A549 treated with AZD2906 at 1 μM for 4 hours (cell line): ENCODE data around the gene FICD. TPM values are rescaled to one million over a fixed set of nuclear protein-coding genes. Genes with fewer than 3 reads are reported as not detected.

Source experiments
- total RNA-seq: library from RNA; stranded (reverse); fragments of 200-300 nt; extraction: Qiagen RNA extraction; gene quantifications from 5 replicates; pipeline ENCODE4 v1.2.3, GENCODE V29; 2022

The FICD gene
- 2.8 to 3.1 TPM (median 3.1 TPM) in 5 replicates for total RNA-seq

DNA sequence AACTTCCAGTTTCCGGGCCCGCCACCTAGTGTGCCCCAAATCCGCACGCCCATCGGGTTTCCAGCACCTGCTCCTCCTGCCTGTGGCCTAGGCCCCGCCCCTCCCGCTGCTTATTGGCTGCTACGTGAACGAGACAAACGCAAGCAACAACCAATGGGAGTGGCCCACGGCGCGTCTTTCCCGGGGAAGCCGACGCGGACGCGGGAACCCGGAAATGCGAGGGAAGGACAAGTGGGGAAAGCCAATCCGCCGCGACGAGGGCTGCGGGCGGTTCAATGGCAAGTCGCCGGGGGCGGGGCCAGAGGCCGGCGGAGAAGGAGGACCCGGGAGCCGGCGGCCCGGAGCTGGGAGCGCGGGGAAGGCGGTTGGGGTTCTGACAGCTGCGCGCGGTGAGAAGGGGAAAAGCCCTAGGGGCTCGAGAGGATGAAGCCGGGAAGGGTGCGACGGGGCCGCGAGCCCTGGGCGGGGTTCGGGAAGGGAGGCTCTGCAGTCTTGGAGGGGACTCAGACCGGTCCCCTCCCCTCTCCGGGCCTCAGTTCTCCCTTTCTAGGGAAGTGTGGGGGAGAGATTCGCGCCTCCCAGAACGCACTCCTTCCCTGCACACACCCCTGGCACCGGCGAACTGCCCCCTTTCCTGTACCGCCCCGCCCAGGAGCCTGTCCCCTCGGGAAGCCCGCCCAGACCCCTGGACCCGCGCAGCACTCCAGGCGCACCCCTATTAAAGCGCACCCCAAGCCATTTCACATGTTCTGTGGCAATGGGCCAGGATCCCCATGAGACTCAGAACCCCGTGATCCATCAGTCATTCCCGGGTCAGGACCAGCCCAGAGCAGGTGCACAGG lies at the start of gene FICD:
FICD (plus strand) TSS at position 305 of the 842 bp plus-strand sequence. CDS start 1,696 bp downstream, outside the sequence.

DNA sequence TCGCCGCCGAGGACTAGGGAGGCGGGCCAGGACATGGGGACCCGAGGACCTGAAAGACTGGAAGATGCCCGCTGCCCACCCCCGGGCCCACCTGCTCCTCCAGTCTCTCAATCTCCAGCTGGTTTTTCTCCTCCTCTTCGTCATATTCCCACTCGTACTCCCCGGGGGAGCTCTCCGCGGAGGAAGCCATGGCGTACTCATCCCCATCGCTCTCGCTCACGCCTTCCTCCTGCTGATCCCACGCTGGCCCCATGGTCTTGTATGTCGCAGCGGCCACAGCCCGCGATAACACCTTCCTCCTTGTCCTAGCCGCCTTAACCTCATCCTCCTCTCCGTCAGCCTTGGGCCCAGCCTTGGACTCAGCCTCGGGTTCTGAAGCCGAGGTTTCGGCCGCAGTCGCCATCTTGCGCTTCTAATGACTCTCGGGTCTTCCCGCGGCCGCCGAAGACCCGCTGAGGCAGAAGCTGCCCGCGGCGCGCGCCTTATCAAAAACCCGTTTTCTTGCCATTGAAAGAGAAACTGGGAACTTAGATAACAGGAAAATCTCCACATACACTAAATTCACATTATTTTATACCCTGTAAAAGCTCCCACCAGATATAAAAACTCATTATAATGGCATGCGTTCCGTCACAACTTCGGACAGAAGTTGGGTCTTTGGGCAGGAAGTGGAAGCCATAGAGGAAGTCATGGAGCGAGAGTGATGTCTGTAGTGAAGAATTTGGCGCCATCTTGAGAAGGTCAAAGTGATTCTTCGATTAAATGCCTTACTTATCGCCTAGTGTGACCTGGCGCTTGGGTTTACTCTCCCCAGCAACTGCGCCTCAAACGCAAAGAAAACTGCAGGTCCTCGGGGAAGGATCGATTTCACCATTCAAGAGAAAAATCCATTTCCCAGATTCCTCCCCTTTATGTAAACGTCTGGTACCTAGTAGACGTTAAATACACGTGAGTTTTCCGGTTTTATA lies 46.0 kb downstream of the FICD start, which contains the start of gene SART3:
SART3 (minus strand) TSS at position 422 of the 968 bp plus-strand sequence; CDS start at position 403, 19 bp downstream.

DNA sequence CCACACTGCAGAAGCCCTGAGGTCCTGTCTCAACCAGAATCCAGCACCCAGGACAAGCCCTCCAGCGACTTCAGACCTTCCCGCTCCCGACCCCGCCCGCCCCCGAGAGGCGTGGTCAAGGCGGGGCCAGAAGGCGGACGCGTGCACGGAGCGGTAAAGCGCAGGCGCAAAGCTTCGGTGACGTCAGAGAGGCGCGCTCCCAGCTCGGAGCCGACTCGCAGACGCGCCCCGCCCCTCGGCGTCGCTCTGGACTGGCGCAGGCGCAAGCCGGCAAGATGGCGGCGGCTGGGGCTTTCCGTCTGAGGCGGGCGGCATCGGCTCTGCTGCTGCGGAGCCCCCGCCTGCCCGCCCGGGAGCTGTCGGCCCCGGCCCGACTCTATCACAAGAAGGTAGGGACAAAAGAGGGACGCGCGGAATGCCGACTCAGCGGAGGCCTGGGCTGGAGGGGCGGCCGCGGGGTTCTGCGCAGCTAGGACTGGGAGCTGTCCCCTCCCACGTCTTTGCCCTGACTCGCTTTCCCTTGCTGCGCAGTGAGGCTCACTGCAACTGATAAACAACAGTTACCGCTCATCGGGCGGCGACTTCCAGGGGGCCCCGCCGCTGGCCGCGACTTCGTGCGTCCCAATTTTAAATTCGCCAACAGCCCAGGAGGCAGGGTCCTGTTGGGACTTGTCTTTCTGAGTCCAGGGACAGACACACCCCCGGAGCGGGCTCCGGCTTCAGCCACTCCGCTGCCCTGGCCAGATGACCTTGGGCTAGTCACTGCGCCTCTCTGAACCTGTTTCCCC lies 47.5 kb downstream of the FICD start, which contains the start of gene ISCU:
ISCU (plus strand) TSS at position 249 of the 788 bp plus-strand sequence; CDS start at position 276, 27 bp downstream.

Other genes starting within 250 kb of the FICD start
- 0.02 to 0.06 TPM (median 0.02 TPM) in 3 of 5 replicates, not detected in the others for gene CMKLR1, start 176.0 kb upstream of the FICD start, total RNA-seq
- gene SART3, start 45.9 kb downstream of the FICD start, total RNA-seq: 35.2 to 49.5 TPM (median 38.8 TPM) in 5 replicates
- 86.6 to 99.7 TPM (median 93.1 TPM) in 5 replicates for gene ISCU, start 47.3 kb downstream of the FICD start, total RNA-seq
- 0.03 to 0.21 TPM (median 0.09 TPM) in 3 of 5 replicates, not detected in the others for gene TMEM119, start 82.8 kb downstream of the FICD start, total RNA-seq
- gene SELPLG, start 118.6 kb downstream of the FICD start, total RNA-seq: 0.79 to 1.1 TPM (median 0.94 TPM) in 5 replicates
- 157 to 174 TPM (median 173 TPM) in 5 replicates for gene CORO1C, start 216.2 kb downstream of the FICD start, total RNA-seq